Spleen (tissue), 11 donors: Measurements from ENCODE around the gene MYDGF. TPM values are rescaled to one million over a fixed set of nuclear protein-coding genes. Genes with fewer than 3 reads are reported as not detected.
A peak's percentile ranks its signal among the peaks of the same experiment; 100 is the strongest.

Experiments used
- DNase-seq: peaks from one replicate; pipeline ENCODE4 v3.0.0-alpha.2; 2020
- H3K27ac ChIP-seq, 8 donors: fragments of 200-600 bp; sonication (generic) in 7 of 8; 1 replicate in 4 of 8; 2 replicates in 4 of 8; pipeline versions ENCODE4 v1.5.0 to v1.8.0; 2016 to 2021; ENCODE audit warnings: inconsistent platforms in 4 of 8, mild to moderate bottlenecking in 4 of 8, moderate library complexity in 1 of 8
- H3K27me3 ChIP-seq, 7 donors: fragments of 200-600 bp; sonication (generic) in 6 of 7; replicated peaks in 1 of 7; 1 replicate in 4 of 7; 2 replicates in 3 of 7; pipeline versions ENCODE4 v1.5.0 to v1.8.0; 2016 to 2021; ENCODE audit warnings: inconsistent platforms in 3 of 7, mild to moderate bottlenecking in 1 of 7
- H3K36me3 ChIP-seq, 6 donors: fragments of 200-600 bp; sonication (generic) in 5 of 6; 1 replicate in 4 of 6; 2 replicates in 2 of 6; pipeline versions ENCODE4 v1.5.0 to v1.8.0; 2016 to 2021; ENCODE audit warnings: inconsistent platforms in 2 of 6
- H3K4me1 ChIP-seq, 6 donors: fragments of 200-600 bp; sonication (generic) in 5 of 6; 1 replicate in 3 of 6; 2 replicates in 3 of 6; pipeline versions ENCODE4 v1.5.0 to v1.8.0; 2016 to 2021; ENCODE audit warnings: inconsistent platforms in 3 of 6
- H3K4me3 ChIP-seq, 8 donors: fragments of 200-600 bp; sonication (generic) in 7 of 8; 1 replicate in 4 of 8; 2 replicates in 4 of 8; pipeline versions ENCODE4 v1.5.0 to v1.8.0; 2016 to 2021; ENCODE audit warnings: inconsistent platforms in 4 of 8, mild to moderate bottlenecking in 4 of 8, moderate library complexity in 2 of 8
- H3K9me3 ChIP-seq, 8 donors: fragments of 200-600 bp; sonication (generic) in 7 of 8; 1 replicate in 4 of 8; 2 replicates in 4 of 8; pipeline versions ENCODE4 v1.5.0 to v1.8.0; 2016 to 2021; ENCODE audit warnings: inconsistent platforms in 4 of 8
- CTCF ChIP-seq, 11 experiments: fragments of 200-600 bp in 7 of 11; fragments of 450-650 bp in 4 of 11; sonication (generic) in 4 of 11; IDR thresholded peaks in 8 of 11; conservative IDR thresholded peaks in 3 of 11; 1 replicate in 7 of 11; 2 replicates in 4 of 11; pipeline versions ENCODE4 v1.4.0 to v1.8.0; 2016 to 2021; ENCODE audit warnings: antibody characterized with exemption in 11 of 11, inconsistent platforms in 4 of 11, mild to moderate bottlenecking in 1 of 11
- POLR2A ChIP-seq, 3 donors: fragments of 450-650 bp; IDR thresholded peaks; one replicate each; pipeline ENCODE4 v1.5.1; 2017; ENCODE audit warnings: antibody characterized with exemption in 3 of 3, mild to moderate bottlenecking in 1 of 3
- POLR2AphosphoS5 ChIP-seq, 3 donors: sonication (generic); formaldehyde crosslinking; IDR thresholded peaks; one replicate each; pipeline ENCODE4 v1.5.1; 2017; ENCODE audit warnings: antibody characterized with exemption in 3 of 3
- WGBS, 5 donors: extraction: QIAGEN DNeasy Blood & Tissue Kit in 3 of 5; methylation state at CpG; one replicate each; pipeline versions ENCODE4 v1.1.5 to v1.1.7; 2013 to 2018; 5-methylcytosine and 5-hydroxymethylcytosine counted together
- intact Hi-C: fragments of 100-400 bp; cut with DNase I; formaldehyde crosslinking; loops from one replicate; pipeline ENCODE4 v1.15.0; 2023; ENCODE audit warnings: low total_unique reads
- polyA plus RNA-seq, 3 donors: library from polyadenylated mRNA; stranded (reverse); fragments of 200-250 nt; gene quantifications; one replicate each; pipeline ENCODE4 v1.2.1, GENCODE V29; 2013
- total RNA-seq, 7 donors: library from RNA; depleted of rRNA in 3 of 7; stranded (reverse); fragments of >200 nt in 3 of 7; fragmentation: NEBNext Ultra II Directional in 4 of 7; extraction: Animal tissue kit (Norgen Biotek cat#: 25700) in 4 of 7; gene quantifications; one replicate each; pipeline versions ENCODE4 v1.1.0 to v1.2.1, GENCODE V29; 2016 to 2021
- donor health status: healthy with polysubstance abuse.
- donor health status: DM: no; HTN: no; CAD: no; lungs with moderate emphysema.
- donor health status: DM: no; HTN: no; CAD: no.
- donor health status: Bipolar disorder and iron deficiency.
- donor health status: healthy.
- donor health status: DM: no; HTN: no; CAD: no.
- donor health status: DM: yes; HTN: yes; CAD: no.

MYDGF gene
- total and polyA plus RNA-seq, 10 donors: 39.0 to 100 (median 64.4) TPM

GRCh38 chr19:4613254-4613751 is 56.8 kb downstream of the MYDGF start:
- intact Hi-C loops: no loop called here
- no peaks in the 10 kb centered on the region for H3K9me3 ChIP-seq
- TF ChIP-seq POLR2AphosphoS5 (IDR thresholded peaks at IDR 0.05): no peak
- no peak for TF ChIP-seq POLR2A (IDR thresholded peaks at IDR 0.05)
- TF ChIP-seq CTCF (IDR thresholded peaks at IDR 0.05 in 8 of 11, conservative IDR thresholded peaks at IDR 0.05 in 3 of 11): no peak
- H3K27ac ChIP-seq: no peak overlapping the region
- no peak overlapping the region for H3K4me3 ChIP-seq
- H3K27me3 ChIP-seq: peaks cover 0 to 19% (median 0%) of the 10 kb centered on the region in 7 donors
- WGBS, 5 donors: 84 to 97% (median 87%) methylated on average over 8 of the region's 8 CpGs
- DNase-seq: no peak
- H3K36me3 ChIP-seq: no peaks in the 10 kb centered on the region
- H3K4me1 ChIP-seq: peaks cover 0 to 30% (median 13%) of the 10 kb centered on the region in 6 donors

DNA sequence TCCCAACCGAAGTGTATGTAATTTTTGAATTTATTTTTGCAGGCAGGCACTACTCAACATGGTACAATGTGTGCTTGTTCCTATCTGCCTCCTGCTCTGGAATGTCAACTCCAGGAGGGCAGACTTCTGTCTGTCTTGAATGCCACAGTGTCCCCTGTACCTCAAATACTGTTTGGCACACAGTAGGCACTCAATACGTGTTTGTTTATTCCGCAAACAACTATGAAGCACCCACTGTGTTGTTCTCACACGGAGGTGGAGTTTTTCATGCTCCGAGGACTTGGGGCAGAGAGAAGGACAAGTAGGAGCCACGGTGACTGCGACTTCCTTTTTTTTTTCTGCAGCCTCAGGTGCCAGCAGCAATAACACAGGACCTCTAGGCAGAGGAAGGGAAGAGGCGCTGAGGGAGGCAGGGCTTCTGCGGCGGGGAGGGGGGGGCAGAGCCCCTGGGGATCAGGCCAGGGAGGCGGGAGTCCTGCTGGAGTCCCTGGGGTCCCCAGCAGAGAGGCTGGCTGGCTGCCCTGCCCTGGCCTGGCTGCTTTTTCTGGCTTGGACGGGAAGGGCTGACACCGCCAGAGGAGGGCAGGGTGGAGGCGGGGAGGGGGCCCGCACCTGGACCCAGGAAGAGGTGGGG is 60.1 kb downstream of the MYDGF start:
- Histone ChIP-seq H3K27ac (peak overlapping the region in 2 of 8 donors; percentile 63 to 80), H3K4me3 (peak overlapping the region in 1 of 8 donors; percentile 21), H3K4me1 (peaks cover 0 to 37% (median 18%) of the 10 kb centered on the region in 6 donors), H3K9me3 (no peaks in the 10 kb centered on the region), H3K36me3 (no peaks in the 10 kb centered on the region), H3K27me3 (peaks cover 0 to 46% (median 4%) of the 10 kb centered on the region in 7 donors)
- WGBS, 5 donors: 10 to 15% (median 12%) methylated on average over 14 to 15 of the region's 15 CpGs
- intact Hi-C loops: no loop called here
- TF ChIP-seq POLR2A (IDR thresholded peaks at IDR 0.05) (no peak), POLR2AphosphoS5 (IDR thresholded peaks at IDR 0.05) (no peak), CTCF (IDR thresholded peaks at IDR 0.05 in 8 of 11, conservative IDR thresholded peaks at IDR 0.05 in 3 of 11) (no peak)
- peak; percentile 70 for DNase-seq

Other genes with a start within 250 kb of the MYDGF start
- gene UBXN6, start 212.5 kb downstream of the MYDGF start, total RNA-seq: 100 to 1,000 TPM in 2 of 7 donors, 10 to 100 TPM in 5; 72.3 to 132 (median 89.8) TPM
- 100 to 1,000 TPM in 2 of 3 donors, 10 to 100 TPM in 1; 76.4 to 146 (median 123) TPM for gene UBXN6, start 212.5 kb downstream of the MYDGF start, polyA plus RNA-seq
- 10 to 100 TPM; 23.2 to 39.7 (median 29.4) TPM for gene HDGFL2, start 198.0 kb downstream of the MYDGF start, total RNA-seq
- 100 to 1,000 TPM in 1 of 3 donors, 10 to 100 TPM in 2; 25.3 to 136 (median 26.0) TPM for gene HDGFL2, start 198.0 kb downstream of the MYDGF start, polyA plus RNA-seq
- gene PLIN4, start 151.9 kb downstream of the MYDGF start, total RNA-seq: 10 to 100 TPM in 1 of 7 donors, 1 to 10 TPM in 5, under 1 TPM in 1; 0.85 to 10.2 (median 4.5) TPM
- 1 to 10 TPM in 1 of 3 donors, under 1 TPM in 2; 0.27 to 1.2 (median 0.52) TPM for gene PLIN4, start 151.9 kb downstream of the MYDGF start, polyA plus RNA-seq
- 10 to 100 TPM in 4 of 7 donors, 1 to 10 TPM in 3; 2.4 to 18.4 (median 15.1) TPM for gene PLIN5, start 135.1 kb downstream of the MYDGF start, total RNA-seq
- gene PLIN5, start 135.1 kb downstream of the MYDGF start, polyA plus RNA-seq: 1 to 10 TPM in 2 of 3 donors, under 1 TPM in 1; 0.82 to 2.2 (median 2.1) TPM
- 10 to 100 TPM in 6 of 7 donors, 1 to 10 TPM in 1; 9.6 to 54.0 (median 15.8) TPM for gene LRG1, start 130.3 kb downstream of the MYDGF start, total RNA-seq
- 1 to 10 TPM; 1.7 to 5.6 (median 2.3) TPM for gene LRG1, start 130.3 kb downstream of the MYDGF start, polyA plus RNA-seq
- gene SEMA6B, start 110.7 kb downstream of the MYDGF start, total RNA-seq: 10 to 100 TPM; 20.7 to 85.0 (median 55.6) TPM
- 10 to 100 TPM in 2 of 3 donors, 1 to 10 TPM in 1; 5.5 to 24.6 (median 11.2) TPM for gene SEMA6B, start 110.7 kb downstream of the MYDGF start, polyA plus RNA-seq
- gene TNFAIP8L1, start 30.8 kb downstream of the MYDGF start, total RNA-seq: 10 to 100 TPM; 21.6 to 39.8 (median 27.5) TPM
- 10 to 100 TPM; 12.5 to 36.7 (median 13.8) TPM for gene TNFAIP8L1, start 30.8 kb downstream of the MYDGF start, polyA plus RNA-seq
- 10 to 100 TPM; 47.4 to 89.9 (median 69.7) TPM for gene DPP9, start 53.5 kb upstream of the MYDGF start, total RNA-seq
- 10 to 100 TPM; 22.8 to 44.8 (median 28.8) TPM for gene DPP9, start 53.5 kb upstream of the MYDGF start, polyA plus RNA-seq
- 10 to 100 TPM; 10.3 to 18.2 (median 13.8) TPM for gene FEM1A, start 121.4 kb upstream of the MYDGF start, total RNA-seq
- 1 to 10 TPM; 2.5 to 5.4 (median 3.3) TPM for gene FEM1A, start 121.4 kb upstream of the MYDGF start, polyA plus RNA-seq
- 10 to 100 TPM; 10.2 to 21.0 (median 14.7) TPM for gene TICAM1, start 161.4 kb upstream of the MYDGF start, total RNA-seq
- 10 to 100 TPM in 1 of 3 donors, 1 to 10 TPM in 2; 4.4 to 12.5 (median 4.6) TPM for gene TICAM1, start 161.4 kb upstream of the MYDGF start, polyA plus RNA-seq
- gene PLIN3, start 197.3 kb upstream of the MYDGF start, total RNA-seq: 10 to 100 TPM; 26.7 to 63.5 (median 46.9) TPM
- 10 to 100 TPM; 28.0 to 40.0 (median 29.3) TPM for gene PLIN3, start 197.3 kb upstream of the MYDGF start, polyA plus RNA-seq
- gene ARRDC5, start 232.6 kb upstream of the MYDGF start, total RNA-seq: 1 to 10 TPM; 4.1 to 9.4 (median 7.3) TPM
- gene ARRDC5, start 232.6 kb upstream of the MYDGF start, polyA plus RNA-seq: 1 to 10 TPM; 1.4 to 1.9 (median 1.6) TPM
- 10 to 100 TPM in 1 of 7 donors, 1 to 10 TPM in 6; 2.1 to 10.8 (median 5.9) TPM for gene UHRF1, start 239.2 kb upstream of the MYDGF start, total RNA-seq
- 1 to 10 TPM; 1.5 to 6.8 (median 3.3) TPM for gene UHRF1, start 239.2 kb upstream of the MYDGF start, polyA plus RNA-seq